Endothelial cell of umbilical vein (primary cell): ENCODE measurements around the gene SAPCD2.

Experiments
- MYC ChIP-seq: IDR thresholded peaks from one replicate; pipeline ENCODE4 v1.6.1; 2011; ENCODE audit warnings: mild to moderate bottlenecking, low read depth, low read length
- POLR2A ChIP-seq: IDR thresholded peaks from 2 replicates; pipeline ENCODE4 v1.6.1; 2012; ENCODE audit warnings: low read depth, mild to moderate bottlenecking, control low read depth, low read length
- POLR2AphosphoS5 ChIP-seq: IDR thresholded peaks from 2 replicates; pipeline ENCODE4 v1.6.1; 2012; ENCODE audit warnings: low read depth, mild to moderate bottlenecking, control low read depth, low read length, moderate library complexity; ENCODE audit not compliant: insufficient read depth
- TF ChIP-seq, protein P1 (sequence below), 2 donors: IDR thresholded peaks; 1 replicate in 1 of 2; 2 replicates in 1 of 2; pipeline ENCODE4 v1.5.1; 2011; ENCODE audit warnings: low read length in 2 of 2, mild to moderate bottlenecking in 2 of 2, moderate library complexity in 2 of 2, control low read depth in 1 of 2, inconsistent platforms in 1 of 2, low read depth in 1 of 2; ENCODE audit not compliant: insufficient read depth in 1 of 2; ENCODE audit errors: extremely low read depth in 1 of 2

- no peak for TF ChIP-seq POLR2A
- TF ChIP-seq, protein P1, sequence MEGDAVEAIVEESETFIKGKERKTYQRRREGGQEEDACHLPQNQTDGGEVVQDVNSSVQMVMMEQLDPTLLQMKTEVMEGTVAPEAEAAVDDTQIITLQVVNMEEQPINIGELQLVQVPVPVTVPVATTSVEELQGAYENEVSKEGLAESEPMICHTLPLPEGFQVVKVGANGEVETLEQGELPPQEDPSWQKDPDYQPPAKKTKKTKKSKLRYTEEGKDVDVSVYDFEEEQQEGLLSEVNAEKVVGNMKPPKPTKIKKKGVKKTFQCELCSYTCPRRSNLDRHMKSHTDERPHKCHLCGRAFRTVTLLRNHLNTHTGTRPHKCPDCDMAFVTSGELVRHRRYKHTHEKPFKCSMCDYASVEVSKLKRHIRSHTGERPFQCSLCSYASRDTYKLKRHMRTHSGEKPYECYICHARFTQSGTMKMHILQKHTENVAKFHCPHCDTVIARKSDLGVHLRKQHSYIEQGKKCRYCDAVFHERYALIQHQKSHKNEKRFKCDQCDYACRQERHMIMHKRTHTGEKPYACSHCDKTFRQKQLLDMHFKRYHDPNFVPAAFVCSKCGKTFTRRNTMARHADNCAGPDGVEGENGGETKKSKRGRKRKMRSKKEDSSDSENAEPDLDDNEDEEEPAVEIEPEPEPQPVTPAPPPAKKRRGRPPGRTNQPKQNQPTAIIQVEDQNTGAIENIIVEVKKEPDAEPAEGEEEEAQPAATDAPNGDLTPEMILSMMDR (IDR thresholded peaks at IDR 0.05; ENCODE audit: extremely low read depth in 1 of 2, insufficient read depth in 1 of 2, low read depth in 1 of 2, low read length in 2 of 2), result no peak
- no peak for TF ChIP-seq MYC
- no peak for TF ChIP-seq POLR2AphosphoS5
Observed at GRCh38 chr9:137035507-137035834, 34.9 kb downstream of the SAPCD2 start.
